Activated T-cell treated with anti-CD3 and anti-CD28 coated beads, Interleukin-2, amount 50 U/mL, for 4 hours (primary cell): Measurements from ENCODE around the gene ZNF181. TPM values are rescaled to one million over a fixed set of nuclear protein-coding genes. Genes with fewer than 3 reads are reported as not detected.

ENCODE experiments used
- ATAC-seq, 2 donors: fragments of 200-7000 bp; cut with Tn5 transposase; one replicate each; pipeline ENCODE4 v1.10.0; 2021
- DNase-seq: peaks from one replicate; pipeline ENCODE4 v3.0.0-alpha.2; 2020
- H3K27me3 Mint-ChIP-seq: one replicate; pipeline ENCODE4 v1.8.0; 2021; ENCODE audit warnings: low read depth, mixed read lengths
- H3K36me3 Mint-ChIP-seq: one replicate; pipeline ENCODE4 v1.8.0; 2022; ENCODE audit warnings: mixed read lengths; ENCODE audit not compliant: insufficient read depth
- H3K4me1 Mint-ChIP-seq: one replicate; pipeline ENCODE4 v1.8.0; 2021; ENCODE audit warnings: low read depth, mixed read lengths
- H3K4me3 Mint-ChIP-seq: one replicate; pipeline ENCODE4 v1.8.0; 2021; ENCODE audit warnings: mild to moderate bottlenecking, moderate library complexity, mixed read lengths
- H3K9me3 Mint-ChIP-seq: one replicate; pipeline ENCODE4 v1.8.0; 2021; ENCODE audit warnings: mixed read lengths
- total RNA-seq, 3 donors: library from RNA; stranded (reverse); gene quantifications; one replicate each; pipeline ENCODE4 v1.2.1, GENCODE V29; 2021

ZNF181 gene
- total RNA-seq, 3 donors from 2014 or later: 2.4 to 4.2 (median 2.8) TPM

DNA sequence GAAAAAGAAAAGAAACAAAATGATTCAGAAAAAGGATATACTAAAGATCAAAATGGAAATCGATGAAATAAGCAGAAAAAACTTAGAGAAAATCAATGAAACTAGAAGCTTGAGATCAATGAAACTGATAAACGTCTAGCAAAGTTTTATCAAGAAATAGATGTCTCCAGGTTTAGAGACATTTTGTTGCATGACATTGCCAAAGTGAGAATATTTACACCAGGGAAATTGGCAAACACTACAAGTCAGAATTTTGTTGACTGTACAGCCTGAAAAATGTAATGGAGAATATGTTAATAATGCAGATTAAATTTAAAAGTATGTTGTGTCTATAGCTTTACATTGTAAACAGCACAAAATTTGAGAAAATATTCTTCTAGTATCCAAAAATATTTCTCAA, 44.3 kb downstream of the ZNF181 start:
- peaks cover 8% of the 10 kb centered on the region for H3K27me3 Mint-ChIP-seq
- no peaks in the 10 kb centered on the region for H3K36me3 Mint-ChIP-seq
- no peaks in the 10 kb centered on the region for H3K4me1 Mint-ChIP-seq
- no peak for DNase-seq
- no peak overlapping the region for H3K4me3 Mint-ChIP-seq
- ATAC-seq: no peak
- peaks cover 8% of the 10 kb centered on the region for H3K9me3 Mint-ChIP-seq

DNA sequence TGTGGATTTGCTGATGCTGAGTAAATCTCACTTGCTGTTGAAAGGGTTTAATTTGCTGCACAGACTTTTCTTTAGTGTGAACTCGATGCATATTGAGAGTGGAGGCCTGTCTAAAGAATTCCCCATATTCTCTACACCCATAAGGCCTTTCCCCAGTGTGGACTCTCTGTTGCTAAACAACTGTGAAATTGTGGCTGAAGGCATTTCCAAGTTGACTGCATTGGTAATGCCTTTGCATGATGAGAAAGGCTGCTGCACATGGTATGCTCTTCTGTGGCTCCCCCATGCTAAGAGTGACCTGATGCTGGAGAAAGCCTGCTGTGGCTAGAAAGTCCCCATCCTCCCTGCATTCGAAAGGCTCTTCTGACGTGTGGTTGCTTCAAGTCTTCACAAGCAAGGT, 45.6 kb downstream of the ZNF181 start:
- H3K4me3 Mint-ChIP-seq: no peak overlapping the region
- ATAC-seq (no peak), DNase-seq (no peak)
- H3K27me3 Mint-ChIP-seq: peaks cover 8% of the 10 kb centered on the region
- H3K4me1 Mint-ChIP-seq: no peaks in the 10 kb centered on the region
- H3K9me3 Mint-ChIP-seq: peaks cover 8% of the 10 kb centered on the region
- no peaks in the 10 kb centered on the region for H3K36me3 Mint-ChIP-seq

- Mint-ChIP-seq H3K4me1 (no peaks in the 10 kb centered on the region), H3K9me3 (peaks cover 5% of the 10 kb centered on the region), H3K4me3 (no peak overlapping the region), H3K27me3 (no peaks in the 10 kb centered on the region), H3K36me3 (no peaks in the 10 kb centered on the region)
- ATAC-seq (no peak), DNase-seq (no peak)
Measured at GRCh38 chr19:34786236-34786635, 52.2 kb downstream of the ZNF181 start.

DNA sequence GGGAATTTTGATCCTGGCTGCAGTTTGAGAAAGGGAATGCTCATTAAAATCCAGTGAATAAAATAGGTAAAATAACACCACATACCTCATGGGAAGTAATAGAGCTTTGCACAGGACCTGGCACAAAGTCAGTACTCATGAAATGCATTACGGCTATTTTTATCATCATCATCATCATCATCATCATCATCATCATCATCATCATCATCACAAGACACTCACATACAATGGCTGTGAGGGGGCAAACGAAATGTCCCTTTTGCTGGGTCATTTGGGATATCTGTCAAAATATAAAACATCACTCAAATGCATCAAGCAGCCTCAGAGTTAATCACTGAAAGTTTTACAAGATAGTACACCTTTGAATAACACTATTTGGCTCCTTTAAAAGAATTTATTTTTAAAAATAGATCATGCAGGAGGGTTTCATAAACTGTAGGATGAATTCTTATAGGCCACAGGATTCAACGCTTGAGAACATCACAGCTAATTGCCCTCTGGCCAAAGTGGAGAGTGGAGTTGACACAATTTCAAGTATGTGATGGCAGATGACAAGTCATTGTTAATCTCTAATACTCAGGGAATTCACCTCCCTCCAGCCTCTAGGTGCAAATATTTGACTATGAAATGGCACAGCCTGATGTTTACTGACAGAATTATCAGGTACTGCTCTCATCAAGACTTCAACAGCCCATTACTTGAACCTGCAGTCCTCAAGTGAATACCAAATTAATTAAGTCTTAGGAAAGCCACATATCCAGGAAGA, 53.2 kb downstream of the ZNF181 start:
- Mint-ChIP-seq H3K36me3 (no peaks in the 10 kb centered on the region), H3K27me3 (no peaks in the 10 kb centered on the region), H3K9me3 (peaks cover 5% of the 10 kb centered on the region), H3K4me1 (no peaks in the 10 kb centered on the region), H3K4me3 (no peak overlapping the region)
- no peak for ATAC-seq
- DNase-seq: no peak

GRCh38 chr19:34788074-34788473, 54.0 kb downstream of the ZNF181 start:
- Mint-ChIP-seq H3K36me3 (no peaks in the 10 kb centered on the region), H3K27me3 (no peaks in the 10 kb centered on the region), H3K4me3 (no peak overlapping the region), H3K4me1 (peaks cover 3% of the 10 kb centered on the region), H3K9me3 (peaks cover 7% of the 10 kb centered on the region)
- DNase-seq (no peak), ATAC-seq (no peak)

- Mint-ChIP-seq H3K4me3 (no peak overlapping the region), H3K9me3 (peaks cover 15% of the 10 kb centered on the region), H3K4me1 (peaks cover 19% of the 10 kb centered on the region), H3K36me3 (peaks cover 2% of the 10 kb centered on the region), H3K27me3 (no peaks in the 10 kb centered on the region)
- ATAC-seq: no peak
- no peak for DNase-seq
Measured at GRCh38 chr19:34793565-34793964, 59.5 kb downstream of the ZNF181 start.

DNA sequence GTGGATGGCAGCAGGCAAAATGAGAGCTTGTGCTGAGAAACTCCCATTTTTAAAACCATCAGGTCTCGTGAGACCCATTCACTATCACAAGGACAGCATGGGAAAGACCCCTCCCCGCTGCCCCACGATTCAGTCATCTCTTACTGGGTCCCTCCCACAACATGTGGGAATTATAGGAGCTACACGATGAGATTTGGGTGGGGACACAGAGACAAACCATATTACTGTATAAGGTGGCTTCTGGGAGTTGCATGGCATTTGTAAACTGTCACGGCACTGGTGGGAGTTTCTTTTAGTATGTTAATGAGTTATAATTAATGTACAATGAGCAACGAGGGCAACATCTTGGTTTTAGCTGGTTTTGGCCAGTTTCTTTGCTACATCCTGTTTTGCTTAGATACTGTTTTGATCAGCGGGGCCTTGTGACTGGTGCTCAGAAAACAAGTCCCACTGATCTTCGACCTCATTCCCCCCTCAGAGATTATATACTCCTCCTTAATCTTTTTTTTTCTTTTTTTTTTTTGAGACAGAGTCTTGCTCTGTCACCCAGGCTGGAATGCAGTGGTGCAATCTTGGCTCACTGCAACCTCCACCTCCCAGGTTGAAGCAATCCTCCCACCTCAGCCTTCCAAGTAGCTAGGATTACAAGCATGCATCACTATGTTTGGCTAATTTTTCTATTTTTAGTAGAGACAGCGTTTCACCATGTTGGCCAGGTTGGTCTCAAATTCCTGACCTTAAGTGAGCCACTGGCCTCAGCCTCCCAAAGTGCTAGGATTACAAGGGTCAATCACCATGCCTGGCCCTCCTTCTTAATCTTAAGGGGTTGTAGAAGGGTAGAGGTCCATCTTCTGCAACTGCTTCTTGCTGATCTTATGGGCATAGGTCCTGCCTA, 60.3 kb downstream of the ZNF181 start:
- ATAC-seq: no peak
- Mint-ChIP-seq H3K9me3 (peaks cover 19% of the 10 kb centered on the region), H3K4me1 (peaks cover 19% of the 10 kb centered on the region), H3K36me3 (peaks cover 2% of the 10 kb centered on the region), H3K4me3 (no peak overlapping the region), H3K27me3 (no peaks in the 10 kb centered on the region)
- no peak for DNase-seq

Other genes with a start within 250 kb of the ZNF181 start
- under 1 TPM in 2 of 3 donors, not detected in 1; 0.32 to 0.65 TPM for gene SCGB2B2, start 57.1 kb upstream of the ZNF181 start, total RNA-seq
- 10 to 100 TPM; 10.8 to 11.9 (median 11.2) TPM for gene ZNF302, start 56.6 kb upstream of the ZNF181 start, total RNA-seq
- gene ZNF599, start 39.0 kb downstream of the ZNF181 start, total RNA-seq: 1 to 10 TPM; 1.9 to 2.7 (median 2.5) TPM
- 1 to 10 TPM; 4.7 to 6.1 (median 4.8) TPM for gene ZNF30, start 192.7 kb downstream of the ZNF181 start, total RNA-seq
- gene ZNF792, start 230.0 kb downstream of the ZNF181 start, total RNA-seq: 1 to 10 TPM; 2.4 to 2.6 (median 2.6) TPM